ENCODE measurements around the gene ZDHHC3.

DNA sequence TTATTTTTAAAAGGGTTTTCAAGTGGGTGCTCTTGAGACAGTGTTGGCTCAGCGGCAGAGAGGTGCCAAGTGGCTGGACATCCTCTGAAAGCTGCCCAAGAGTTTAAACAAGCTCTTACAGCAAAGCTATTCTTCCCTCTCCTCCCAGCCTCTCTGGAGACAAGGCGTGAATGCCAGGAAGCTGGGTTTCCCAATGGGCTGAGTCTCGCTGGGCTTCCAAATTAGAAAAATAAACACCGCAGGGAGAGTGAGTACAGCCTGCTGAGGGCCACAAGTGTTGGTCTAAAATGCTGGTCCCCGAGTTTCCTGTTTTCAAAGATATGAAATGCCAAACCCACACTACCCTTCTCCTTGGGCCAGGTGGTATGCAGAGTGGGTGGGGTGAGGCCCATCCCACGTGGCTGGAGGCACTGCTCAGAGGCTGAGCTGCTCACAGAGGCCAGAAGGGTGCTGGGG, 36.4 kb downstream of the ZDHHC3 start:
- TF ChIP-seq EP300 (IDR thresholded peaks at IDR 0.05) (no peak), CTCF (IDR thresholded peaks at IDR 0.05) (no peak), POLR2A (IDR thresholded peaks at IDR 0.05) (no peak)
